ENCODE data around the gene ALOX15.
"Not testable (repeated sequence)": the region's sequence is repeated elsewhere in the genome, so short reads cannot be mapped to it uniquely, and the experiment has no call there.

ALOX15 gene

GRCh38 chr17:4609761-4610160, 31.7 kb downstream of the ALOX15 start:
- TF ChIP-seq CTCF (IDR thresholded peaks at IDR 0.05; ENCODE audit: extremely low read depth, missing control alignments), result no peak
- DNase-seq (ENCODE audit: low spot score), result no peak

GRCh38 chr17:4607773-4608187, 33.7 kb downstream of the ALOX15 start:
- DNase-seq (ENCODE audit: low spot score), result no peak
- no peak for TF ChIP-seq CTCF (IDR thresholded peaks at IDR 0.05; ENCODE audit: extremely low read depth, missing control alignments)

GRCh38 chr17:4607261-4607741, 34.2 kb downstream of the ALOX15 start:
- no peak for TF ChIP-seq CTCF (IDR thresholded peaks at IDR 0.05; ENCODE audit: extremely low read depth, missing control alignments)
- no peak for DNase-seq (ENCODE audit: low spot score)

- TF ChIP-seq CTCF (IDR thresholded peaks at IDR 0.05; ENCODE audit: extremely low read depth, missing control alignments), result no peak
- DNase-seq (ENCODE audit: low spot score), result peak; percentile 52
Measured at GRCh38 chr17:4605826-4606225, 35.7 kb downstream of the ALOX15 start.

- DNase-seq (ENCODE audit: low spot score), result not testable (repeated sequence)
Measured at GRCh38 chr17:4604736-4605135, 36.7 kb downstream of the ALOX15 start.

- DNase-seq (ENCODE audit: low spot score), result no peak
Measured at GRCh38 chr17:4604111-4604644, 37.3 kb downstream of the ALOX15 start.

GRCh38 chr17:4602041-4602440, 39.4 kb downstream of the ALOX15 start:
- DNase-seq (ENCODE audit: low spot score), result no peak
- no peak for TF ChIP-seq CTCF (IDR thresholded peaks at IDR 0.05; ENCODE audit: extremely low read depth, missing control alignments)

More at GRCh38 chr17:4604111-4604644, 37.3 kb downstream of the ALOX15 start:
- TF ChIP-seq CTCF (IDR thresholded peaks at IDR 0.05; ENCODE audit: extremely low read depth, missing control alignments), result no peak

GRCh38 chr17:4601326-4601725, 40.2 kb downstream of the ALOX15 start:
- DNase-seq (ENCODE audit: low spot score), result no peak
- TF ChIP-seq CTCF (IDR thresholded peaks at IDR 0.05; ENCODE audit: extremely low read depth, missing control alignments), result no peak

Measured in GM20000 (cell line).